Measurements from ENCODE around the gene LRRC4C.

Gene LRRC4C

DNA sequence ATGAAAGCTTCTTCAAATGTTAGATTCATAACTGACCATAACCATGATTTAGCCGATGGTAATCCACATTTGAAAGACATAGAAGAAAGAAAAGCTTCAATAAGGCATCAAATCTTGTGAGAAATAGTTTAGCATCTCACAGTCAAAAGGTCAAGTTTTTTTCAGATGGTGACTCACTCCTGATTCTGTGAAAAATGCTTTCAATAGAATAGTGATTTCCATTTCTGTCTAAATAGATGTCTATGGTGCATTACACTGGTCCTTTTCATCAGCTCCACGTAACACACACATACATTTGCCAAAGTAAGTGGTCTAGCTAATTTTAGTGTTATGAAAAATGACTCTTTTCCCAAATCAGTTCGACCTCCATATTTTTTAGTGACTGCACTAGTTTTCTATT lies 139.2 kb downstream of the LRRC4C start:
- ATAC-seq, result no peak
- DNase-seq, result no peak
- Mint-ChIP-seq H3K27me3 (no peaks in the 10 kb centered on the region), H3K27ac (no peak overlapping the region), H3K9me3 (peaks cover 0 to 12% of the 10 kb centered on the region in 2 donors), H3K4me1 (no peaks in the 10 kb centered on the region), H3K4me3 (no peak overlapping the region)

DNA sequence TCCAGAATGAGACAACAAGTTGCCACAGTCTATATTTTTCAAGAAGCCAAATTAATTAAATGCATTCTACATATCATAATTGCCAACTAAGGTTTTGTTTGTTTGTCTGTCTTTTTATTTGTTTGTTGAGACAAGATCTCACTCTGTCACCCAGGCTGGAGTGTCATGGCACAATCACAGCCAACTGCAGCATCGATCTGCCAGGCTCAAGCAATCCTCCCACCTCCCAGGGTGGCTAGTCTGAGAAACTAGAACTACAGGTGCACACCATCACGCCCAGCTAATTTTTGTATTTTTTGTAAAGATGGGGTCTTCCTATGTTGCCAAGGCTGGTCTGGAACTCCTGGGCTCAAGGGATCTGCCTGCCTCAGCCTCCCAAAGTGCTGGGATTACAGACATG lies 140.0 kb downstream of the LRRC4C start:
- Mint-ChIP-seq H3K9me3 (peaks cover 0 to 12% of the 10 kb centered on the region in 2 donors), H3K27ac (no peak overlapping the region), H3K27me3 (no peaks in the 10 kb centered on the region)

DNA sequence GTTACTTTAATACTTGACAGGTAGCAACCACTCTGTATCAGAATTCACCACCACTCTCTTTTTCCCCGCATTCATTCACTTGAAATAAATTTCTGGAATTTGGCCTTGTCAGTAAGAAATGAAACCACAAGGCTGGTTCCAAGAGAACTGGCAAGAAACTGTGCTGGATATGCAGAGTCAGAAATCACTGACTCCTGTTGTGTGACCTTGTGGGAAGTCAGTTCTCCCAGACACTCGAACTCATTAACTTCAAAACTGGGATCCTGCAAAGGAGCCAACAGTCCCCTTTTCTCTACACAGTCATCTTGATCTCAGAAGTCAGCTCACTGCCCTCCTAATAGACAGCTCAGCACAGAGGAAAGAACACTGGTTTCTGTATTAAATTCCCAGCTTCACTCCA lies 142.7 kb downstream of the LRRC4C start:
- H3K27me3 Mint-ChIP-seq, result no peaks in the 10 kb centered on the region
- H3K4me1 Mint-ChIP-seq, result no peaks in the 10 kb centered on the region
- H3K27ac Mint-ChIP-seq, result no peak overlapping the region
- H3K9me3 Mint-ChIP-seq, result peaks cover 0 to 12% of the 10 kb centered on the region in 2 donors
- H3K4me3 Mint-ChIP-seq, result no peak overlapping the region
- DNase-seq (no peak), ATAC-seq (no peak)

More for the DNA sequence above, 140.0 kb downstream of the LRRC4C start:
- H3K4me1 Mint-ChIP-seq, result no peaks in the 10 kb centered on the region
- DNase-seq, result no peak
- no peak overlapping the region for H3K4me3 Mint-ChIP-seq
- ATAC-seq, result no peak

DNA sequence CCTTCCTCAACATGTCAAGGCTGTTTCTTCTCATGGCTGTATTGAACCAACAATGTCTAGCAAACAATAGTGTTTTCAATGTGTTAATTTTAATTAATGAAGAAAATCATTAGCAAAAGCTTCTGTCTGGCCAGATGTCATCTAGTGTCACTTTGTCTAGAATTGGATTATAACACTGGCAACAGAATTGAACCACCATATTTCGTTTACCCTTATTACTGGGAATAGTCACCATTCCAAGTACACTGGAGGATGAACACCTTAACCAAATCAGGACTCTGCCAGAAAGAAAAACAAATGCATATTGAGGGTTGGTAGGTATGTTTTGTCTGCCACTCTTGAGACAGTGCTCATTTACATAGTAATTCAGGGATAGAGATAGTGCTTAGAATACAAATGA lies 146.2 kb downstream of the LRRC4C start:
- H3K4me3 Mint-ChIP-seq, result no peak overlapping the region
- DNase-seq, result no peak
- no peak for ATAC-seq

DNA sequence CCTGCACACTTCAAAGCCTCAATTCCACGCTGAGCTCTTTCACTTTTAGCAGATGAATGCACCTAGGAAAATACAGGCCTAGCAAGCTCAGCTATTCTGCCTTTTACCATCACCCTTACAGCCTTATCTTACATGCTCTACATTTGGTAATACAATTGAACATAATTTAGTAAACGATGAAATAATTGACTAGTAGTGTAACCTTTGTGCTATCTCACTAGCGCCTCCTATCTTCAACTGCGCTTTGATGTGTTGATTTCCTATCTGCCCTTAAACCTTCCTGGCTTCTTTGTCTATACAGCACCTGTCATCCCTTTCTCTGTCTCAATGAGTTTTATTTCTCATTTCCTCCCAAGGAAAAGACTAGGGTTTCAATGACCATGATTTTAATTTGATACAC lies 149.7 kb downstream of the LRRC4C start:
- ATAC-seq (no peak), DNase-seq (no peak)
- Mint-ChIP-seq H3K27me3 (no peaks in the 10 kb centered on the region), H3K27ac (no peak overlapping the region), H3K4me1 (no peaks in the 10 kb centered on the region), H3K4me3 (no peak overlapping the region), H3K9me3 (peaks cover 6 to 7% of the 10 kb centered on the region in 2 donors)

More for the DNA sequence above, 146.2 kb downstream of the LRRC4C start:
- H3K27me3 Mint-ChIP-seq, result no peaks in the 10 kb centered on the region
- H3K27ac Mint-ChIP-seq, result no peak overlapping the region
- H3K4me1 Mint-ChIP-seq, result no peaks in the 10 kb centered on the region
- peaks cover 0 to 6% of the 10 kb centered on the region in 2 donors for H3K9me3 Mint-ChIP-seq

DNA sequence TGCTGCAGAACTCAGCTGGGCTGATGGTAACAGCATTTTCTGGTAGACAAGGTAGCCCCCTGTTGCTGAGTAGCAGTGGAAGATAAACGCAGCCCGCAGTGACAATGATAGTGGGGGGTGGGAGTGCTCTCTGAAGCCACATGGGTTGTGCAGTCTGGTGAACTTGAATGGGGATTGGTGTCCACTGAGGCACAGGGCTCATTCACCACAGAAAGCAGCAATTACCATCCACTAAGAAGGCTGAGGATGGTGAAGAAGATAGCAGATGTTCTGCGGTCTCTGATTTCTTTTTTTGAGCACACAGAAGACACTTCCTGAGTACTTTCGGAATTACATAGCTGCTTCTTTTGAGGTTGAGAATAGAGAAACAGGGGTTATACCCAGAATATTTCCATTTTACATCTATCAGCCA lies 150.3 kb downstream of the LRRC4C start:
- DNase-seq (no peak), ATAC-seq (no peak)
- H3K27me3 Mint-ChIP-seq, result no peaks in the 10 kb centered on the region
- peaks cover 6 to 7% of the 10 kb centered on the region in 2 donors for H3K9me3 Mint-ChIP-seq
- H3K4me1 Mint-ChIP-seq, result no peaks in the 10 kb centered on the region
- H3K4me3 Mint-ChIP-seq, result no peak overlapping the region
- no peak overlapping the region for H3K27ac Mint-ChIP-seq

DNA sequence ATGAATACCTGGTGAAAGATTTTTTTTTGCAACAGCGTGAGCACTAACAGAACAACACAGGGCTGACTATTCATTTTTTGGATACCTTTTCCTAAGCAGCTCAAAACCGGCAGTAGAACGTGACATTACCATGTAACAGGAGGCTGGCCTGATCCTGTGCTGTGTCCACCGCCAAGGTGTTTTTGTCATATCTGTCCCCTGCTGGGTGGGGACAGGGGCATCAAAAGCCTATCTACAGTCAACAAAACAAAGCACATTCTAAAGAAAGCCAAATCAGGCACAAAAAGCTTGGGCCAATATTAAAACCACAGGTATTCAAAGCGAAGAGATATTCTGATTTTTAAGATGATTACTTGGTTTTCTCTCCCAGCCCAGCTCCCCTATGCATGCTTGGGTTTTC lies 151.2 kb downstream of the LRRC4C start:
- Mint-ChIP-seq H3K27me3 (no peaks in the 10 kb centered on the region), H3K27ac (no peak overlapping the region), H3K9me3 (peaks cover 6 to 7% of the 10 kb centered on the region in 2 donors), H3K4me1 (no peaks in the 10 kb centered on the region), H3K4me3 (no peak overlapping the region)
- DNase-seq, result no peak
- ATAC-seq, result no peak

DNA sequence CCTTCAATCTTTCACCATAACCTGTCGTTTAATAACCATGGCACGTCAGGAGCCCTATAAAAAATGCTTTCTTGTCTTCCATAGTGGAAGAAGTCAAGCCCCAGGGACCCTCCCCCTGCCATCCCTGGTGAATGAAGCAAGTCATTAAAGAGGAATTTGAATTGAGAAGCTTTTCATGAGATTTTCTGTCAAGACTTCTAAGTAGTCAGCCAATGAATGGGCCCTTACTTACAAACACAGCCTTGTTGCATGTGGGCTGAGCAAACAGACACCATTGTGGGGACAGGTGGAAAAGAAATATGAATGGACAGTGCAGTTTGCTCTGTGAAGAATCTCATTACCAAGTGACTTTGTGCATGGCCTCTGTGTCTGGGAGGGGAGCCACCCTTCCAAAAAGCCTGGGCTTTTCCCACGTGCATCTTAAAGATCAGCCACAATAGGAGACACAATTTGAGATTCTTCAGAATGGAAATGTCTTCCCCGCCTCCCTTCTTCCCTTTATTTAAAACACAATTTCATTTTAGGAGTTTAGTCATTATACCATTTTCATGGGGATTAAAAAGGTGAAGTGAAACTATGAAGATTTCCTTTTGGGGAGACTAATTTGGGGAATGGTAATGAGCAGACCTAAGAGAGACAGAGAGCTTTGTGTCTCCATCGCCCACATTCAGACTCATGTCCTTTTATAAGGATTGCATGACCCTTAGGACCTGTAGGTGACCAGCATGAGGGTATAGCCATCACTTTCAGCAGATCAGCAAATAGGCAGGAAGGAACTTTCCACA lies 152.0 kb downstream of the LRRC4C start:
- no peak for ATAC-seq

DNA sequence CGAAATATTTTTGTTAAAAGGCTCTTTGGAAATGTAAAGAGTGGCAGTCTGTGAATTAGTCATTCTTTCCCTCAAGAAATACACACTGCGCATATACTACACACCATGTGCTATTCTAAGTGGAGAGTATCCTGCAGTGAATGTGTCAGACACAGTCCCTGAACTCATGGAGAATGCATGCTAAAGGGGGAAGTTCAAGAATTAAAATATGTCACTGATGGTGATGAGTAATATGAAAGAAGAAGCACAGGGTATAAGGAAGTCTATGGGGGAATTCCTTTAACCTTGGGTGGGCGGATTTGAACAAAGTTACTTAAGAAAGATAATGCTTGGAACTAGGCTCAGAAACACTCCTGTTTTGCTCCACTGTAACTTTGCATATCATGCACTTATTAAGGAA lies 153.0 kb downstream of the LRRC4C start:
- Mint-ChIP-seq H3K9me3 (peaks cover 6 to 7% of the 10 kb centered on the region in 2 donors), H3K4me1 (no peaks in the 10 kb centered on the region), H3K27ac (no peak overlapping the region), H3K27me3 (no peaks in the 10 kb centered on the region), H3K4me3 (no peak overlapping the region)
- no peak for DNase-seq
- no peak for ATAC-seq

More for the DNA sequence above, 152.0 kb downstream of the LRRC4C start:
- no peaks in the 10 kb centered on the region for H3K27me3 Mint-ChIP-seq
- no peak for DNase-seq
- peaks cover 6 to 7% of the 10 kb centered on the region in 2 donors for H3K9me3 Mint-ChIP-seq
- no peak overlapping the region for H3K27ac Mint-ChIP-seq
- H3K4me3 Mint-ChIP-seq, result no peak overlapping the region
- no peaks in the 10 kb centered on the region for H3K4me1 Mint-ChIP-seq

DNA sequence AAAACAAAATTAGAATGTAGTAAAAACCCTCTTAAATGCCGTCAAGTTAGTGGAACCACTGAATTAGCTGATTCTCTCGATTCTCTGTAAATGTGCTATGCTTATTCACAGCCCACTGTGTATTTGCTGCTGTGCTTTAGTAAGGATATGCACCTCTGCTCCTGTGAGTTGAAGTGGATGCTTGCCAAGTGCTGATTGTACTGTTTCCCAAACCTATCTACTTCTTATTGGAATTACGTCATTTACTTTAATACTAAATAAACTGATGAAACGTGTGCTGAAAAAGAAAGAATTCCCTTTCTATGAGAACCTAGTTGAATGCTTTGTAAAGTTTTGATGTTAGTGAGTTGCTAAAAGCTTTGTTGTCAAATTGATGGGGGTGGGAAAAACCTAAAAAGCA lies 158.4 kb downstream of the LRRC4C start:
- Mint-ChIP-seq H3K27me3 (no peaks in the 10 kb centered on the region), H3K4me3 (no peak overlapping the region), H3K9me3 (peaks cover 0 to 3% of the 10 kb centered on the region in 2 donors), H3K27ac (no peak overlapping the region), H3K4me1 (no peaks in the 10 kb centered on the region)
- ATAC-seq (no peak), DNase-seq (no peak)

DNA sequence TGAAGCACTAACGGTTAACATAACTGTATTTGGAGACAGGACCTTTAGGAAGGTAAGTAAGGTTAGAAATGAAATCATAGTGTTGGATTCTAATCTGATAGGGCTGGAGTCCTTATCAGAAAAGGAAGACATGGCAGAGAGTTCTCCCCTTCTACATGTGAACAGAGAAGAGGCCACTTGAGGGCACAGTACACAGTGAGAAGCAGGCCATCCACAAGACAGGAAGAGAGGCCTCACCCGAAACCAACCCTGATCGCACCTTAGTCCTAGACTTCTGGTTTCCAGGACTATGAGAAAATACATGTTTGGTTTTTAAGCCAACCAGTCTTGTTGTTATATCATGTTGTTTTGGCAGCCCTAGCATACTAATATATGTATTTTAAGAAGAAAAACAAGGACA lies 170.0 kb downstream of the LRRC4C start:
- no peak overlapping the region for H3K27ac Mint-ChIP-seq

DNA sequence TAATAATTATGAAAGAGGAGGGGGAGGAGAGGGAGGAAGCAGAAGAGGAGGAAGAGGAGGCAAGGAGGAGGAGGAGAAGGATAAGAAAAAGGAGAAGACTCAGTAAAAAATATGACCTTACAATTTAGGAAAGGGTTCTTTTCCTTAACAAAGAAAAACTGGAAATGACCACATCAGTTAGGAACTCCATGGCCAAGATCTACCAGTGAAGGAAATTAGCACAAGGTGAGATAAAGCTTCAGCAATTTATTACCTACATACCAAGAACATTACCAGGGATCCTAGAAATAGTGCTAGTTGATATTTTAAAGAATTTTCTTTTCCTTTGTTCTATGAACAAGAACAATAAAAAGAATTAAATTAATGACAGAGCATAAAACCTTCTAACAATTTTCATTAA lies 172.7 kb downstream of the LRRC4C start:
- Mint-ChIP-seq H3K27ac (no peak overlapping the region), H3K4me3 (no peak overlapping the region), H3K9me3 (peaks cover 9 to 35% of the 10 kb centered on the region in 2 donors), H3K4me1 (no peaks in the 10 kb centered on the region), H3K27me3 (no peaks in the 10 kb centered on the region)
- DNase-seq (no peak), ATAC-seq (no peak)

More for the DNA sequence above, 170.0 kb downstream of the LRRC4C start:
- Mint-ChIP-seq H3K4me3 (no peak overlapping the region), H3K4me1 (no peaks in the 10 kb centered on the region), H3K9me3 (peaks cover 9 to 29% of the 10 kb centered on the region in 2 donors), H3K27me3 (no peaks in the 10 kb centered on the region)
- DNase-seq, result no peak
- ATAC-seq, result no peak

DNA sequence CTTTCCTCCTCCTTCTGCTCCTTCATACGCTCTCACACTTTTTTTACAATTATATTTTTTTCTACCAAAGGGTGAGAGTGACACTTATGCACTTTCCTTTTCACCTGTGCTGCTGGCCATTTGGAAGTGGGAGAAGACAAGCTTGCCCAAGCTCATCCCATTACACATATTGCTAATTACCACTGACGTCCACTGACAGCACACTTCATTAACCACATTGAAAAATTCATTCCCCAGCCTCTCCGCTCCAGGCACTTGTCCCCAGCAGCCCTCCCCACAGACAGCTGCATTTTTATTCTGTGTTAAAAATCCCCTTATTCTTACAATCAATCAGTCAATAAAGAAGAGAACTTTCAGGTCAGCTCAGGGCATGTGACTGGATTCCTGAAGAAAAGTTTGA lies 175.1 kb downstream of the LRRC4C start:
- H3K27ac Mint-ChIP-seq, result no peak overlapping the region
- peaks cover 5 to 29% of the 10 kb centered on the region in 2 donors for H3K9me3 Mint-ChIP-seq
- DNase-seq (no peak), ATAC-seq (no peak)
- no peak overlapping the region for H3K4me3 Mint-ChIP-seq
- H3K27me3 Mint-ChIP-seq, result no peaks in the 10 kb centered on the region
- H3K4me1 Mint-ChIP-seq, result no peaks in the 10 kb centered on the region

DNA sequence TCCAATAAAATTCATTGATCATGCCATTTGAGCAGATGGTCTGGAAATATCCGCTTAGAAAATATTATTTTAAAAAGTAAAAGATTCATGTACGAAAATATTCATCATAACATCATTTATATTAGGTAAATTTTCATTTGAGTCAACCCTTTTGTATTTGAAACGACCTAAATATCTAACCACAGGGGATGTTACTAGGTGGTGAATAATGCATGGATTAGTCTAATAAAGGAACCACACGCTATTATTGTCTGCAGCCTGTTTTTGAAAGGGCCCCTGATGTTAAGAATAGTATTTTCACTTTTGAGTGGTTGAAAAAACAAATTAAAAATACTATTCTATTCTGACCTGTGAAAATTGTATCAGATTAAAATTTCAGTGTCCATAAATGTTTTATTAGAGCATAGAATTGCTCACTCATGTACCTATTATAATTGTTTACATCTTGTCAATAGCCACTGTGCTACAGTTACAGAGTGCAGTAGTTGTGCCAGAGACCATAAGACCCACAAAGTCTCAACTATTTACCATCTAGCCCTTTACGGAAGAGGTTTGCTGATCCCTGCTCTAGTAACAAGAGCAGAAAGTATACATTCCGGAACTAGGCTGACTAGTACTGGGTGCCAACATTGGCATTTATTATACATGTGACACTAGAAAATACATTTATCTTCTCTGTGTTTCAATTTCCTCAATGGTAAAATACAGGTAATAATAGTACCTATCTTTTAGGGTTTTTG lies 176.1 kb downstream of the LRRC4C start:
- H3K27ac Mint-ChIP-seq, result no peak overlapping the region
- peaks cover 13 to 29% of the 10 kb centered on the region in 2 donors for H3K9me3 Mint-ChIP-seq
- H3K4me1 Mint-ChIP-seq, result no peaks in the 10 kb centered on the region
- no peak for ATAC-seq
- H3K4me3 Mint-ChIP-seq, result no peak overlapping the region
- DNase-seq, result no peak
- no peaks in the 10 kb centered on the region for H3K27me3 Mint-ChIP-seq

DNA sequence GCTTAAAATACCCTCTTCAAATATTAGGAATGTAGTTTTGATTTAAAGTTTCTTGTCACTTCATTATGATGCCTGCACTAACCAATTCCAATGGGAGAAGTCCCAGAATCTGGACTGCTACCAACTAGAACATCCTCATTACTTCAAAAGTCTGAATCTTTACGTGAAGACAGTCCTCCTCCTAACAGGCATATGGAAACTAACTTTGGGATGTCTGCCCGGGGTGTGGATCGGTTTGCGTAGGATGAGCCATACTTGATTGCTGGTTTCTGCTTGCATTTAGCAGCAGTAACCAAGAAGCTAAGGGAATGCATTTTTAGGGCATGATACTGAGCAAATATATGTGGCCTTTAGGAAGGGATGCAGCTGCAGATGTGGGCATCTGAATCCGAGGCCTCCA lies 177.1 kb downstream of the LRRC4C start:
- DNase-seq (no peak), ATAC-seq (no peak)
- no peaks in the 10 kb centered on the region for H3K4me1 Mint-ChIP-seq
- no peak overlapping the region for H3K4me3 Mint-ChIP-seq
- peaks cover 13 to 25% of the 10 kb centered on the region in 2 donors for H3K9me3 Mint-ChIP-seq
- H3K27me3 Mint-ChIP-seq, result no peaks in the 10 kb centered on the region
- no peak overlapping the region for H3K27ac Mint-ChIP-seq

DNA sequence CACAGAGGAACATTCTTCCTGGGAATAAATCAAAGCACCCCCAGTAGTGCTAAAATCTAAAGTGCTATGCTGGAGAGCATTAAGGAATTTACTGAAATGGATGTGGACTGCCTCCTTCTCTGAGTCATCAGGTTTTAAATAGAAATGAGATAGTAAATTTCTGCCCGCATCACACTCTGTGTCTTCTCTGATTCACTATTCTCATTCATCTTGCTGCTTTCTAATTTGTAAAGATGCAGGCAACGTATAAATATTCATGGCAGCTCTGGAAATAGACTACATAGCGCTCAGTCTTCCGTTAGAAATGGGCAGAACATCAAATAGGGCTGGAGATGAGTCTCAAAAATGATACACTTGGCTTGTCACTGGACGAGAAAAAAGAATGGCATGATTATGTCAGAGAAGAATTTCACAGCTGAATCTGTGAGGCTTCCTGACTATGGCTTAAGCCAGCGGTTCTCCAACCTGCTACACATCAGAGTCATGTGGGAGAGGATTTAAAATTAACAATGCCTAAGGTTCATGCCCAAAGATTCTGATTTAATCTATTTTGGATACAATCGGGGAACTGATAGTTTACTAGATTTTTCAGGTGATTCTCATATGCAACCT lies 178.2 kb downstream of the LRRC4C start:
- no peak overlapping the region for H3K27ac Mint-ChIP-seq
- DNase-seq (no peak), ATAC-seq (no peak)
- H3K4me1 Mint-ChIP-seq, result no peaks in the 10 kb centered on the region
- peaks cover 13 to 29% of the 10 kb centered on the region in 2 donors for H3K9me3 Mint-ChIP-seq
- H3K4me3 Mint-ChIP-seq, result no peak overlapping the region
- no peaks in the 10 kb centered on the region for H3K27me3 Mint-ChIP-seq
